Right lobe of liver (tissue), 4 donors: Measurements from ENCODE around the gene CUL3.

Experiments
- POLR2A ChIP-seq: fragments of 450-650 bp; IDR thresholded peaks from one replicate; pipeline ENCODE4 v1.6.1; 2017; ENCODE audit warnings: antibody characterized with exemption, mild to moderate bottlenecking
- TF ChIP-seq, protein P1 (sequence below), 4 donors: fragments of 200-600 bp in 3 of 4; fragments of 450-650 bp in 1 of 4; IDR thresholded peaks; one replicate each; pipeline versions ENCODE4 v1.5.1 to v1.8.0; 2016 to 2022; ENCODE audit warnings: antibody characterized with exemption in 4 of 4, mild to moderate bottlenecking in 2 of 4
- donor health status: DM: no; HTN: no; CAD: no.
- donor health status: DM: no; HTN: no; CAD: no.
- donor health status: DM: no; HTN: yes; CAD: no.

GRCh38 chr2:224517963-224518362, 67.2 kb downstream of the CUL3 start:
- no peak for TF ChIP-seq POLR2A
- TF ChIP-seq, protein P1, sequence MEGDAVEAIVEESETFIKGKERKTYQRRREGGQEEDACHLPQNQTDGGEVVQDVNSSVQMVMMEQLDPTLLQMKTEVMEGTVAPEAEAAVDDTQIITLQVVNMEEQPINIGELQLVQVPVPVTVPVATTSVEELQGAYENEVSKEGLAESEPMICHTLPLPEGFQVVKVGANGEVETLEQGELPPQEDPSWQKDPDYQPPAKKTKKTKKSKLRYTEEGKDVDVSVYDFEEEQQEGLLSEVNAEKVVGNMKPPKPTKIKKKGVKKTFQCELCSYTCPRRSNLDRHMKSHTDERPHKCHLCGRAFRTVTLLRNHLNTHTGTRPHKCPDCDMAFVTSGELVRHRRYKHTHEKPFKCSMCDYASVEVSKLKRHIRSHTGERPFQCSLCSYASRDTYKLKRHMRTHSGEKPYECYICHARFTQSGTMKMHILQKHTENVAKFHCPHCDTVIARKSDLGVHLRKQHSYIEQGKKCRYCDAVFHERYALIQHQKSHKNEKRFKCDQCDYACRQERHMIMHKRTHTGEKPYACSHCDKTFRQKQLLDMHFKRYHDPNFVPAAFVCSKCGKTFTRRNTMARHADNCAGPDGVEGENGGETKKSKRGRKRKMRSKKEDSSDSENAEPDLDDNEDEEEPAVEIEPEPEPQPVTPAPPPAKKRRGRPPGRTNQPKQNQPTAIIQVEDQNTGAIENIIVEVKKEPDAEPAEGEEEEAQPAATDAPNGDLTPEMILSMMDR (IDR thresholded peaks at IDR 0.05): no peak
